GM19239 (cell line): ENCODE measurements around the gene TENM3.

Source experiments
- DNase-seq: peaks from one replicate; pipeline ENCODE4 v3.0.0; 2011; ENCODE audit warnings: low spot score; ENCODE audit not compliant: insufficient read length
- FAIRE-seq: peaks from 2 replicates; lab custom pipeline; 2011; peaks lifted over from hg19 to GRCh38; lab: Jason Lieb, UNC

Gene TENM3

DNA sequence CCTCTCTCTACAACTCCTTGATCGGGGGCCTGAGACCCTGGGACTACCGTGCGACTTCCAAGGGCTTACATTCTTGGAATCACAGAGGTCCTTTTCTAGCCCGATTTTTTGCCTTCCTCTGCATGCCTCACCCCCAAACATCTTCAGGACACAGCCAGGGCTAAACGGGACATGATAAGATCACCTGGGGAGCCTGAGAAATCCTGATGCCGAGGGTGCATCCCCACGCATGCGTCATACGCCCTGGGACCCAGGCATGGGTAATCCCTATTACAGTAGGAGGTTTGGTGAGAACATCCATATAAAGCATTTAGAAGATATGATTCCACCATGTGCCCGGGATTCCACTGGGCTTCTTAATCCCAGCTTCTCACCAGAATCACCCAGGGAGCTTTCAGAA, 596.9 kb downstream of the TENM3 start:
- no peak for DNase-seq
- no peak for FAIRE-seq

DNA sequence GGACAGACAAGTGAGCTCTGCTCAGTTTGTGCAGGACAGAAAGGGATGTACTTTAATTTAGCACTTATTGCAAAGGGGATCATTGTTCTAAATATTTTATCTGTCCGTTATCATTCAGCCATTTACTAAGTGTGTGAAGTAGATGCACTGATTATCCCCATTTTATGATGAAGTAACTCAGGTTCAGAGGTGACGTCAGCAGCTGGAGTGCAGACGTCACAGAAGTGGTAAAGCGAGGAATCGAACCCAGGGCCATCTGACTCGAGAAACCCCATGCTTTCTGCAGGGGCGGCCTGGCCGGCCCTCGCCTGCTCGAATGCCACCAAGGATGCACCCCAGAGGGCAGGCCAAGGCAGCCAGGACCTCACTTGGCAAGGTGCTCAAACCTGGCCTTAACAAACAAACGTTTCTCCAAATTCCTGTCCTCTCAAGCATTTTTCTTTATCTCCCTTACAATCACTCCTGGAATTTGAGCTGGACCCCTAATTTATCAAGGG, 599.0 kb downstream of the TENM3 start:
- no peak for DNase-seq
- FAIRE-seq = no peak

DNA sequence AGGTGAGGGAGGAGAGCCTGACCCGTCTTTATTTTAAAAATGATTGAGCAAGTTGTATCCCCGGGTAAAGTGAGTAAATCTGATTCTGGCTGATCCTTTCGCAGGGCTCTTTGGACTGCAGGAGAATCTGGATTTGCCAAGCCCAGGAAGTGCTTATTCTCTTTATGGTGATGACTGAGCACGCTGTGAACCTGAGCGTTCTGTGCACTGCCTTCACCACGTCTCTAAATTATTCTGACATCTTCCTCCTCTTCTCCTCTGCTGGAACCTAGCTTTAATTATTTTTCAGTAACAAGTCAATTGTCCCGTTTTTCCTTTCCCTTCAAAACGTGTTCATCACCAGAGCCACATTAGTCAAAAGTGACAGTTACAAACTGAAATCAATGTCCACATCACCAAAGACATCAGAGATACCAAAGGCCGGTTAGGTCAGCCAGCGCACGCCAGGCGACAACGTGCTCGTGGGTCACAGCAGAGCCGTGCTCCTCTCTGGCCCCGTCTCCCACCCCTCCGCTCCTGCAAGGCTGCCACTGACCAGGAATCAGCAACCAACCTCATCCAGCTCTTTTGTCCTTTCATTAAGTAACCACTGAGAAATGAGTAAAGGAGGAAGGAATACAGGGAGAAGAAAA, 599.7 kb downstream of the TENM3 start:
- no peak for DNase-seq
- no peak for FAIRE-seq

DNA sequence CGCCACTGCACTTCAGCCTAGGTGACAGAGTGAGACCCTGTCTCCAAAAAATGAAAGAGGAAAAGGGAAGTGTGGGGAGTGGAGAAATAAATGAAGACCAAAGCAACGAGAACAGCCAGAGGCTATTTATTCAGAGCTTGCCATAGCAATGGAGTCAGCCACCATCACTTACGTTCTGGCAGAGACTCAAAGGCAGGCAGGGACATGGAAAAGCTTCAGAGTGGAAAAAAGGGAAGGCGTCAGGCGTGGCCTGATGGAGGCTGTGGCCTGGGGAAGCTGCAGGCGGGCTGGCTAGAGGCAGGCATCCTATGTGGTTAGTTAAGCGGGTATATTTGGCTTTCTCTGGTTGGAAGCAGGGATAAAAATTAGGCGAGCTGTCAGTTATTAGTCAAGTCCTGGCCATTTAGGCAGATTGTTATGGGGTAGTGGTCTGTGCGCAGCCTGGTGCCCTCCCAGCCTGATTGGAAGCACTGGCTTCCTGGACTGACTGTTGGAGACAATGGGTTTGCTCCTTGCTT, 600.7 kb downstream of the TENM3 start:
- DNase-seq (no peak), FAIRE-seq (no peak)

DNA sequence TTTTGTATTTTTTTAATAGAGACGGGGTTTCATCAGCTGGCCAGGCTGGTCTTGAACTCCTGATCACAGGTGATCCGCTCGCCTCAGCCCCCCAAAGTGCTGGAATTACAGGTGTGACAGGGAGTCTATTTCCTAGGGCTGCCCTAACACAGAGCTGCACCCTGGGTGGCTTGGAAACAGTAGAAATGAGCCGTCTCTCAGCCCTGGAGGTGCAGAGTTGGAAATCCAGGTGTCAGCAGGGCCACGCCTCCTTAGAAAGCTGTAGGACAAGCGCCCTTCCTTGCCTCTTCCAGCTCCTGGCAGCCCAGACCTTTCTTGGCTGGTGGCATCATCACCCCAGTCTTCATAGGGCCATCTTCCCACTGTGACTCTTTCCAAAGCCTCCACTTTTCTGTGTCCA, 602.4 kb downstream of the TENM3 start:
- FAIRE-seq = no peak
- DNase-seq = no peak

DNA sequence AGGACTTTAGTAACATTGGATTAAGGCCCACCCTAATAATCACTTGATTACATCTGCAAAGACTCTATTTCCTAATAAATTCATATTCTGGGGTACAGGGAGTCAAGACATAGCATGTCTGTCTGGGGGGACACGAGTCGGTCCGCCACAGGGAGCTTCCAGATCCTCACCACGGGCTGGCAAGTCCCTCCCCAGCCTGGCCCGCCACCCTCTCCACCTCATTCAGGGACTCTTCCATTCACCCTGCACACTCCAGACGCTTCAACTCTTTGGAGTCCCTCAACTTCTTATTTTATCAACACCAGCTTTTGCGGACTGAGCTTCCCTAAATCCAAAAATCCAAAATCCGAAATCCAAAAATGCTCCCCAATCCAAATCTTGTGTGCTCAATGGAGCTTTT, 602.8 kb downstream of the TENM3 start:
- no peak for FAIRE-seq
- no peak for DNase-seq

DNA sequence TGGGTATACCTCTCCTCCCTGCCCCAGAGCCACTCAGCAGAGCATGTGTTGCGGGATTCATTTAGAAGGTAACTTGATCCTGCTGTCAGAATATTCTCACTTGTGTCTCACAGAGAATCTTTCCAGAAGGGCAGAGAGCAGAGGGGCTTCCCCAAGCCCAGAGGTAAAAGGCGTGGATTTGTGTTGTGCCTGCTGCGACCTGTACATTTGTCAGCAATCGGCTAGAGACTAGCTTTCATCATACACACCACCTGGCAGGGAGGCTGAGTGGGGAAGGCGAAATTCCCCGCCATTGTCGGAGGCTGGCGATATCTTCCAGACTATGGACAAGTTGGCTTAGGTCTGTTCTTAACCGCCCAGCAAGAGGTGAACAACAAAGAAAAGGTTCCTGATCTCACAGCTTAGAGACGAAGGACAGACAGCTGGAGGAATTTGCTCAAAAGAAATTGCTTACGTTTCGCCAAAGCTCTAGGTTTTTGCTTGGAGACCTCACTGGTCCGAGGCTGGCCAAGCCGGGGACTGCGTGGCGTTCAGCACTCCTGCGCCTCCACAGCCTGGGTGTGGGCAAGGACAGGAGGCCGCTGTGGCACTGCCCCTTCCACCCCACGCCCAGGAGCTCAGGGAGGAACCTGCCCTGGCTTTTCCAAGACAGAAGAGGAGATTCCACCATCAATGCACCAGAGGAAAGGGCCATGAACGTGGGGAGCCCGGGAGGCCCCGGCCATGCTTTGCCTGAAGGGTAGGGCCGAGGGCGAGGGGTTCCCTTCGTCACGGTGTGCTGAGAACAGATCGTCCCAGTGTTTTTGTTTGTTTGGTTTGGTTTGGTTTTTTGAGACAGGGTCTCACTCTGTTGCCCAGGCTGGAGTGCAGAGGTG, 604.6 kb downstream of the TENM3 start:
- FAIRE-seq = no peak
- no peak for DNase-seq

DNA sequence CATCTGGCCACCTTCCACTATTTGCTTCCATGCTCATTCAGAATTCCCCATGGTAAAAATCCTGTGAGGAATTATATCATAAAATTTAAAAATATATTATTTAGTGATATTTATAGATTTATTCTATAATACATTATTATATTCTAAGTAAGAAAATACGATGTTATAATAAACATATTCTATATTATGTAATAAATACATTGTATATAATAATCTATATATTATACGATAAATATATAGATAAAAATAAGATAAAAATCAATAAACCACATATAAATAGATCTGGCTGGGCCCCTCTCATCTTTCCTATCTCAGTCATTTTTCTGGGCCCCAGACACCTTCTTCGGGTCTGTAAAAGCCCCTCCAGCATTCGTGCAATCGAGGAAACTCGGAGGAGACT, 605.5 kb downstream of the TENM3 start:
- DNase-seq (no peak), FAIRE-seq (no peak)
